ENCODE results near the gene COL12A1. TPM values are rescaled to one million over a fixed set of nuclear protein-coding genes. Genes with fewer than 3 reads are reported as not detected.

Gene COL12A1
- total RNA-seq, 2 experiments from 2014 or later = not detected

DNA sequence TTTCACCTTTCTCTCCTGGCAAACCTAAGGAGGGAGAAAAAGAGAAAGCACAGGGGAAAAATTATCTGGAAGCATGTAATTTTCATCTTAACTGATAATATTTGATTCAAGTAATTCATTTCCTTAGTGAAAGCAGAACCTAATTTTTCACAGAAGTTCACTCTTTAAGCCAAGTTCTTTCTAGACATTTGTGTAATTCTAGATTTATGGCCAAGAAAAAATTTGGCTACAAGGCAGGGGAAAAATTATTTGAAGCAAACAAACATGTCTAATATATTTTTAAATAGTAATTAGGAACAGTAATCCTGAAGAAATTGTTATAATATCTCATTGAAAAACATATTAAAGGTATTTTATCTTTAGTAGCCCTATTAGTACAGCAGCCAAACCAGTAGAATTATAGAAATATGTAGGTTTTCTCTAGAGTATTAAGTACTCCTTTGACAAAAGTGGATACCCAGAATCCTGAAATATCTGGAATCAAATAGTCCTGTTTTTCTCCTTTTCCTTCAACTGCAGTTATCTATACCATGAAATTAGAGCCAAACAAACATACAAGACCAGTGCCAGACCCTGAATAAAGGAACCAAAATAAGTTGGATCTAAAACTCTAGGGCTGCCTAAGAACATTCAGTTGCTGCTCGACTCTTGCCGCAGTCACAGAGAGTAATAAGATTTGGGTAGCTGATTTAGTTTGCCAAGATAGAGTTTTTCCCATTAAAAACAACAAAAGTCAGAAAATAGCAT is 116.5 kb downstream of the COL12A1 start:
- peaks cover 0 to 12% of the 10 kb centered on the region in 2 experiments for H3K9me3 ChIP-seq (ENCODE audit: control insufficient read depth in 1 of 2, insufficient read depth in 1 of 2, low read length in 2 of 2)
- Mint-ChIP-seq H3K9me3 (no peaks in the 10 kb centered on the region), H3K4me1 (ENCODE audit: low read depth) (no peaks in the 10 kb centered on the region), H3K27me3 (peaks cover 28% of the 10 kb centered on the region), H3K27ac (no peak overlapping the region), H3K36me3 (ENCODE audit: low read depth) (no peaks in the 10 kb centered on the region), H3K4me3 (no peak overlapping the region)
- no peak for DNase-seq
- TF ChIP-seq, protein P1, sequence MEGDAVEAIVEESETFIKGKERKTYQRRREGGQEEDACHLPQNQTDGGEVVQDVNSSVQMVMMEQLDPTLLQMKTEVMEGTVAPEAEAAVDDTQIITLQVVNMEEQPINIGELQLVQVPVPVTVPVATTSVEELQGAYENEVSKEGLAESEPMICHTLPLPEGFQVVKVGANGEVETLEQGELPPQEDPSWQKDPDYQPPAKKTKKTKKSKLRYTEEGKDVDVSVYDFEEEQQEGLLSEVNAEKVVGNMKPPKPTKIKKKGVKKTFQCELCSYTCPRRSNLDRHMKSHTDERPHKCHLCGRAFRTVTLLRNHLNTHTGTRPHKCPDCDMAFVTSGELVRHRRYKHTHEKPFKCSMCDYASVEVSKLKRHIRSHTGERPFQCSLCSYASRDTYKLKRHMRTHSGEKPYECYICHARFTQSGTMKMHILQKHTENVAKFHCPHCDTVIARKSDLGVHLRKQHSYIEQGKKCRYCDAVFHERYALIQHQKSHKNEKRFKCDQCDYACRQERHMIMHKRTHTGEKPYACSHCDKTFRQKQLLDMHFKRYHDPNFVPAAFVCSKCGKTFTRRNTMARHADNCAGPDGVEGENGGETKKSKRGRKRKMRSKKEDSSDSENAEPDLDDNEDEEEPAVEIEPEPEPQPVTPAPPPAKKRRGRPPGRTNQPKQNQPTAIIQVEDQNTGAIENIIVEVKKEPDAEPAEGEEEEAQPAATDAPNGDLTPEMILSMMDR (IDR thresholded peaks at IDR 0.05) = no peak
- H3K27me3 ChIP-seq (ENCODE audit: control insufficient read depth in 1 of 2, insufficient read depth in 2 of 2, low read length in 2 of 2) = peaks cover 12 to 14% of the 10 kb centered on the region in 2 experiments
- no peak overlapping the region for H3K4me3 ChIP-seq (ENCODE audit: low read length)
- no peak overlapping the region for H3K27ac ChIP-seq (ENCODE audit: low read depth in 1 of 2, low read length in 2 of 2)
- H3K4me1 ChIP-seq (ENCODE audit: insufficient read depth, low read length) = no peaks in the 10 kb centered on the region
- ChIA-PET POLR2A (no interaction called here), CTCF (no interaction called here)
- H3K36me3 ChIP-seq (ENCODE audit: insufficient read depth, low read length) = no peaks in the 10 kb centered on the region
- no peak for ATAC-seq (ENCODE audit: poor library complexity)
- intact Hi-C loops (cut with DNase I, micrococcal nuclease) = no loop called here

DNA sequence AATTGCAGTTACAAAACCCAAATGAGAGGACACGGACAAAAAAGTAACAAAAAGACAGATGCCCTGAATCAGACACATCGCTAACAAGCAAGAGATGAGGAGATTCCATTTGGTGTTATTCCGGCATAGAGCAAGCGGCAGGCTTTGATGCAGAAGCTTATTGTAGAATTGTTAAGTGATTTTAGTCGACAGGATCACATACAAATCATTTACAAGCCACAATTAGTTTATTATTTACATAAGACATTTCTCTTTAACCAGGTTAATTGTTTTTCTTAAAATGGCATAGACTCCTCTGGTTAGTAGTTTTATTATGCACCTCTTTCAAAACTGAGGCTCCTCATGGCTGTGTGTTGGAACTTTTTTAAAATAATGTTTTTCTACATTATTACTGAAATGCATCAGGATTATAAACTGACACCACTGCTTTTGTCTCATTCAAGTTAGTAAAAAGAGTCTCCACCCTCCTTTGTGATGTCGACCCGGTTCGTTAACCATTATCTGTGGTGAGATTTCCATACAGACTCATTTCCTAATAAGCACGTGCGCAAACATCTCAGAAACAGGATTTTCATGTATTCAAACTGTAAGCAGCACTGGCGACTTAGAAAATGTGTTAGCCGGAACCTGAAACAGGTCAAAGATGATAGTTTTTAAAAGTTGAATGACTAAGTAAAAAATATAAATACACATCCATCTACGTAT is 119.8 kb downstream of the COL12A1 start:
- intact Hi-C loops (cut with DNase I, micrococcal nuclease) = no loop called here
- Histone ChIP-seq H3K4me1 (ENCODE audit: insufficient read depth, low read length) (no peaks in the 10 kb centered on the region), H3K27ac (ENCODE audit: low read depth in 1 of 2, low read length in 2 of 2) (no peak overlapping the region), H3K36me3 (ENCODE audit: insufficient read depth, low read length) (no peaks in the 10 kb centered on the region), H3K9me3 (ENCODE audit: control insufficient read depth in 1 of 2, insufficient read depth in 1 of 2, low read length in 2 of 2) (peaks cover 0 to 12% of the 10 kb centered on the region in 2 experiments), H3K4me3 (ENCODE audit: low read length) (no peak overlapping the region), H3K27me3 (ENCODE audit: control insufficient read depth in 1 of 2, insufficient read depth in 2 of 2, low read length in 2 of 2) (peaks cover 12 to 14% of the 10 kb centered on the region in 2 experiments)
- ChIA-PET POLR2A (no interaction called here), CTCF (no interaction called here)
- no peaks in the 10 kb centered on the region for H3K36me3 Mint-ChIP-seq (ENCODE audit: low read depth)
- no peak overlapping the region for H3K27ac Mint-ChIP-seq
- peaks cover 41% of the 10 kb centered on the region for H3K27me3 Mint-ChIP-seq
- DNase-seq (no peak), ATAC-seq (ENCODE audit: poor library complexity) (no peak)
- TF ChIP-seq, protein P1 (IDR thresholded peaks at IDR 0.05) = no peak
- no peak overlapping the region for H3K4me3 Mint-ChIP-seq
- no peaks in the 10 kb centered on the region for H3K9me3 Mint-ChIP-seq
- H3K4me1 Mint-ChIP-seq (ENCODE audit: low read depth) = no peaks in the 10 kb centered on the region

DNA sequence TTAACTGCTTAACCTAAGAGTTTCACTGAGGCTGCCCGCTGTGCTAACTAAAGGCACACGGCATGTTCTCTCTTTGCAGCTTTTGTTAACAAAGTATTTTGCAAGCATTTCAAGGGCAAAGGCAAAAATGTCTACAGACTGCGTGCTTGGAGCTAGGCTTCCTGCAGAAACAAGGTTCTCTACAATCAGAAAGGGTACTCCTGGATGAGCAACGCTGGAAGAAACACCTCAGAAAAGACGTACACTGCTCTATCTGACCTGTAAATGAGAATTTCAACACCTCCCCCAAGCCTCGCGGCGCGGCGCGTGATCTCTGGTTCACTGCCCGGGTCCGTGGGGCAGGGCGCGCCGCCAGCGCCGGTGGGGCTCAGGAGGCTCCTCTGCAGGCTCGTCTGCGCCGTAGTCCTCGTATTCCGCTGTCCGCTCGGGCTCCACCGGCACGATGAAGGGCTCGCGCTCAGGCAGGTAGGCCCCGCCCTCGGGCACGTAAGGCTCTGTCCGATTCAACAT is 120.9 kb downstream of the COL12A1 start:
- Histone ChIP-seq H3K4me1 (ENCODE audit: insufficient read depth, low read length) (no peaks in the 10 kb centered on the region), H3K4me3 (ENCODE audit: low read length) (no peak overlapping the region), H3K27ac (ENCODE audit: low read depth in 1 of 2, low read length in 2 of 2) (no peak overlapping the region), H3K36me3 (ENCODE audit: insufficient read depth, low read length) (no peaks in the 10 kb centered on the region), H3K9me3 (ENCODE audit: control insufficient read depth in 1 of 2, insufficient read depth in 1 of 2, low read length in 2 of 2) (peaks cover 0 to 10% of the 10 kb centered on the region in 2 experiments), H3K27me3 (ENCODE audit: control insufficient read depth in 1 of 2, insufficient read depth in 2 of 2, low read length in 2 of 2) (peaks cover 12 to 14% of the 10 kb centered on the region in 2 experiments)
- Mint-ChIP-seq H3K9me3 (no peaks in the 10 kb centered on the region), H3K36me3 (ENCODE audit: low read depth) (no peaks in the 10 kb centered on the region), H3K4me1 (ENCODE audit: low read depth) (no peaks in the 10 kb centered on the region), H3K4me3 (no peak overlapping the region), H3K27ac (no peak overlapping the region), H3K27me3 (peaks cover 41% of the 10 kb centered on the region)
- POLR2A ChIA-PET = no interaction called here
- TF ChIP-seq, protein P1 (IDR thresholded peaks at IDR 0.05) = no peak
- ATAC-seq (ENCODE audit: poor library complexity) = no peak
- no peak for DNase-seq
- intact Hi-C loops (cut with DNase I, micrococcal nuclease) = no loop called here
- CTCF ChIA-PET = no interaction called here
